K562 (cell line): ENCODE measurements around the gene POGLUT2. TPM values are rescaled to one million over a fixed set of nuclear protein-coding genes. Genes with fewer than 3 reads are reported as not detected.
A peak's percentile ranks its signal among the peaks of the same experiment; 100 is the strongest.

ENCODE experiments used
- ATAC-seq: fragments of 200-7000 bp; cut with Tn5 transposase; 3 replicates; pipeline ENCODE4 v1.9.1; 2020; ENCODE audit warnings: moderate library complexity
- BruUV-seq: library from RNA; stranded (reverse); fragments of 400-500 nt; replicated peaks from 2 replicates; lab custom pipeline; 2021; lab: Mats Ljungman, UMichigan
- CTCF ChIA-PET: fragments of 300-600 bp; formaldehyde crosslinking; extraction: SDS; loops from one replicate; lab custom pipeline; 2021; ENCODE audit warnings: low intra/inter-chr PET ratio; lab: Yijun Ruan, JAX
- POLR2A ChIA-PET: fragments of 300-600, 350-650 bp; sonication (Branson Sonifier 250); formaldehyde crosslinking; extraction: SDS; loops from one replicate; lab custom pipeline; 2021; ENCODE audit warnings: antibody characterized with exemption, inconsistent platforms; lab: Yijun Ruan, JAX
- DNase-seq, 4 experiments: peaks; one replicate each; pipeline versions ENCODE4 v3.0.0 to v3.0.0-alpha.2; 2011 to 2018; ENCODE audit warnings: low spot score in 3 of 4, mixed read lengths in 3 of 4; ENCODE audit errors: extremely low read depth in 1 of 4
- FAIRE-seq: peaks from 2 replicates; lab custom pipeline; 2011; peaks lifted over from hg19 to GRCh38; lab: Jason Lieb, UNC
- H2AFZ ChIP-seq: 2 replicates; pipeline ENCODE4 v1.6.0; 2011; ENCODE audit warnings: low read depth, low read length, control low read depth, inconsistent platforms
- H3K27ac ChIP-seq: fragments of 200-600 bp; 3 replicates; pipeline ENCODE4 v1.8.0; 2011; ENCODE audit warnings: low read depth, mild to moderate bottlenecking, control low read depth, inconsistent platforms, low read length, moderate library complexity, mixed read lengths; ENCODE audit errors: extremely low read depth
- H3K27me3 ChIP-seq, 2 experiments: fragments of 300-600 bp in 1 of 2; 2 replicates in 1 of 2; 3 replicates in 1 of 2; pipeline versions ENCODE4 v1.6.0 to v1.8.0; 2011; ENCODE audit warnings: inconsistent platforms in 2 of 2, low read length in 2 of 2, mild to moderate bottlenecking in 1 of 2, mixed read lengths in 1 of 2, moderate library complexity in 1 of 2; ENCODE audit not compliant: control insufficient read depth in 2 of 2, insufficient read depth in 2 of 2
- H3K36me3 ChIP-seq: fragments of 300-600 bp; 3 replicates; pipeline ENCODE4 v1.8.0; 2011; ENCODE audit warnings: mild to moderate bottlenecking, low read length, inconsistent platforms; ENCODE audit not compliant: control insufficient read depth, insufficient read depth
- H3K4me1 ChIP-seq, 2 experiments: fragments of 200-600 bp in 1 of 2; replicated peaks in 1 of 2; 2 replicates in 1 of 2; 3 replicates in 1 of 2; pipeline versions ENCODE4 v1.5.1 to v1.8.0; 2011; ENCODE audit warnings: inconsistent platforms in 2 of 2, low read length in 2 of 2, mild to moderate bottlenecking in 1 of 2, mixed read lengths in 1 of 2, moderate library complexity in 1 of 2; ENCODE audit not compliant: control insufficient read depth in 2 of 2, insufficient read depth in 2 of 2
- H3K4me2 ChIP-seq: 2 replicates; pipeline ENCODE4 v1.6.1; 2011; ENCODE audit warnings: low read length, control low read depth, inconsistent platforms, mixed read lengths; ENCODE audit not compliant: insufficient read depth
- H3K4me3 ChIP-seq: fragments of 200-600 bp; sonication (generic), shearing (Covaris generic); 2 replicates; pipeline ENCODE4 v1.5.1; 2016; ENCODE audit warnings: control low read depth, inconsistent platforms
- H3K79me2 ChIP-seq: fragments of 200-600 bp; 3 replicates; pipeline ENCODE4 v1.8.0; 2011; ENCODE audit warnings: low read length, inconsistent platforms; ENCODE audit not compliant: control insufficient read depth, insufficient read depth
- H3K9ac ChIP-seq, 2 experiments: 2 replicates each; pipeline versions ENCODE4 v1.6.0 to v1.6.1; 2011; ENCODE audit warnings: low read depth in 2 of 2, low read length in 2 of 2, control low read depth in 1 of 2, inconsistent platforms in 1 of 2, mild to moderate bottlenecking in 1 of 2, mixed read lengths in 1 of 2; ENCODE audit not compliant: insufficient read depth in 1 of 2
- H3K9me1 ChIP-seq: one replicate; pipeline ENCODE4 v1.6.0; 2011; ENCODE audit warnings: inconsistent platforms, mild to moderate bottlenecking, low read length, moderate library complexity; ENCODE audit not compliant: control insufficient read depth, insufficient read depth
- H3K9me3 ChIP-seq: replicated peaks from 2 replicates; pipeline ENCODE4 v1.5.1; 2011; ENCODE audit warnings: low read depth, low read length, inconsistent platforms; ENCODE audit not compliant: control insufficient read depth, insufficient read depth
- H4K20me1 ChIP-seq: replicated peaks from 2 replicates; pipeline ENCODE4 v1.6.1; 2011; ENCODE audit warnings: low read length, inconsistent platforms, mixed read lengths; ENCODE audit not compliant: control insufficient read depth, insufficient read depth
- BRF2 ChIP-seq: IDR thresholded peaks from 3 replicates; pipeline ENCODE4 v1.6.1; 2011; ENCODE audit warnings: borderline replicate concordance, mild to moderate bottlenecking; ENCODE audit not compliant: insufficient read length, insufficient read depth
- GABPA ChIP-seq: fragments of 200-800 bp; sonication (Bioruptor generic); conservative IDR thresholded peaks from 2 replicates; pipeline ENCODE4 v1.6.1; 2016; ENCODE audit warnings: low read depth, missing genetic modification characterization, missing compliant biosample characterization
- GATAD2B ChIP-seq: fragments of 450-650 bp; IDR thresholded peaks from 2 replicates; pipeline ENCODE4 v1.6.1; 2017; ENCODE audit warnings: mild to moderate bottlenecking, borderline replicate concordance
- GTF2A2 ChIP-seq: IDR thresholded peaks from 2 replicates; pipeline ENCODE4 v1.6.1; 2016; ENCODE audit warnings: mild to moderate bottlenecking, missing genetic modification characterization, missing compliant biosample characterization
- HDGF ChIP-seq: fragments of 450-650 bp; IDR thresholded peaks from 2 replicates; pipeline ENCODE4 v1.6.1; 2016
- KAT2B ChIP-seq: IDR thresholded peaks from one replicate; pipeline ENCODE4 v1.6.1; 2012; ENCODE audit warnings: low read depth, mild to moderate bottlenecking, control low read depth, inconsistent platforms, low read length, moderate library complexity
- MTA3 ChIP-seq: fragments of 450-650 bp; formaldehyde crosslinking; IDR thresholded peaks from 2 replicates; pipeline ENCODE4 v1.6.1; 2017; ENCODE audit warnings: mild to moderate bottlenecking, borderline replicate concordance
- MYNN ChIP-seq, 2 experiments: sonication (generic); formaldehyde crosslinking in 1 of 2; IDR thresholded peaks; 2 replicates each; pipeline versions ENCODE4 v1.5.0 to v1.6.1; 2016 to 2020; ENCODE audit warnings: antibody characterized with exemption in 1 of 2, missing genetic modification reagents in 1 of 2
- NCOA4 ChIP-seq: fragments of 450-650 bp; IDR thresholded peaks from 2 replicates; pipeline ENCODE4 v1.6.1; 2018; ENCODE audit warnings: mild to moderate bottlenecking; ENCODE audit not compliant: partially characterized antibody
- PHB2 ChIP-seq: fragments of 450-650 bp; IDR thresholded peaks from 2 replicates; pipeline ENCODE4 v1.6.1; 2017; ENCODE audit warnings: low read depth
- PML ChIP-seq: IDR thresholded peaks from 2 replicates; pipeline ENCODE4 v1.6.1; 2012; ENCODE audit warnings: low read length, inconsistent platforms
- POU5F1 ChIP-seq: fragments of 150-350 bp; IDR thresholded peaks from 2 replicates; pipeline ENCODE4 v1.6.1; 2014; ENCODE audit warnings: borderline replicate concordance, low read length, low read depth, mild to moderate bottlenecking; ENCODE audit not compliant: partially characterized antibody
- RBFOX2 ChIP-seq: fragments of 200-400 bp; formaldehyde crosslinking; IDR thresholded peaks from 2 replicates; pipeline ENCODE4 v1.6.1; 2017; ENCODE audit warnings: low read depth, mild to moderate bottlenecking, low read length, moderate library complexity
- SIX5 ChIP-seq, 2 experiments: IDR thresholded peaks; 2 replicates each; pipeline ENCODE4 v1.6.1; 2011; ENCODE audit warnings: low read length in 2 of 2, borderline replicate concordance in 1 of 2, low read depth in 1 of 2, mild to moderate bottlenecking in 1 of 2, moderate library complexity in 1 of 2; ENCODE audit not compliant: insufficient read depth in 1 of 2
- SLC30A9 ChIP-seq: fragments of 250-450 bp; sonication (Bioruptor Pico); IDR thresholded peaks from 2 replicates; pipeline ENCODE4 v1.8.0; 2022; ENCODE audit warnings: mild to moderate bottlenecking, moderate library complexity
- SRSF7 ChIP-seq: fragments of 200-400 bp; formaldehyde crosslinking; optimal IDR thresholded peaks from 2 replicates; pipeline ENCODE3; 2017; ENCODE audit warnings: mild to moderate bottlenecking, low read depth, low read length
- SUPT5H ChIP-seq: fragments of 450-650 bp; IDR thresholded peaks from 2 replicates; pipeline ENCODE4 v1.6.1; 2016
- ZNF174 ChIP-seq: fragments of 250-450 bp; sonication (Bioruptor Pico); IDR thresholded peaks from 2 replicates; pipeline ENCODE4 v1.4.0; 2020; ENCODE audit warnings: mild to moderate bottlenecking
- ZNF324 ChIP-seq: fragments of 250-450 bp; sonication (Bioruptor Pico); IDR thresholded peaks from 2 replicates; pipeline ENCODE4 v1.4.0; 2020; ENCODE audit warnings: mild to moderate bottlenecking
- ZNF740 ChIP-seq, 3 experiments: fragments of 200-800 bp in 1 of 3; sonication (Bioruptor generic) in 1 of 3; sonication (generic) in 1 of 3; formaldehyde crosslinking in 1 of 3; IDR thresholded peaks; 2 replicates each; pipeline versions ENCODE4 v1.6.1 to v1.8.0; 2016 to 2022; ENCODE audit warnings: mild to moderate bottlenecking in 2 of 3, missing compliant biosample characterization in 2 of 3, missing genetic modification characterization in 2 of 3, missing genetic modification reagents in 1 of 3
- WGBS: fragments of 100-300 bp; shearing (Covaris generic); methylation state at CpG from one replicate; pipeline ENCODE4 v1.1.6; 2016; ENCODE audit warnings: low coverage, mixed read lengths; ENCODE audit not compliant: insufficient coverage; ENCODE audit errors: missing lambda C conversion rate; 5-methylcytosine and 5-hydroxymethylcytosine counted together
- in situ Hi-C: fragments of 300-500 bp; cut with MboI; formaldehyde crosslinking; loops from 4 replicates; pipeline ENCODE4 v1.15.0; 2018; ENCODE audit warnings: inconsistent platforms, mixed read lengths
- intact Hi-C: fragments of 100-400 bp; cut with micrococcal nuclease; formaldehyde crosslinking; loops from 2 replicates; pipeline ENCODE4 v1.14.2; 2022
- polyA plus RNA-seq, 8 experiments: library from polyadenylated mRNA; depleted of rRNA in 4 of 8; stranded (reverse) in 5 of 8; unstranded in 3 of 8; fragments of >200 nt; fragmentation: Nextera tagmentation in 2 of 8; fragmentation: Illumina TruSeq in 1 of 8; extraction: Ambion mirVana in 2 of 8; extraction: Trizol in 1 of 8; gene quantifications; 2 replicates each; pipeline versions ENCODE4 v1.2.1 to v1.2.3, GENCODE V29; 2011 to 2014; ENCODE audit warnings: inconsistent platforms in 1 of 8, missing spikeins in 1 of 8
- total RNA-seq, 7 experiments: library from RNA; depleted of rRNA in 6 of 7; stranded (reverse); fragments of >200 nt in 6 of 7; fragmentation: Illumina TruSeq in 2 of 7; extraction: Trizol in 2 of 7; gene quantifications; 2 replicates each; pipeline versions ENCODE4 v1.2.1 to v1.2.3, GENCODE V29; 2011 to 2021; ENCODE audit warnings: low replicate concordance in 1 of 7

The POGLUT2 gene
- total and polyA plus RNA-seq, 9 of the 15 experiments (the other 6 are each of a cell fraction or from before 2014, with no cell fraction given) = 3.8 to 11.8 (median 10.8) TPM

- 1% methylated on average over 36 of the region's 81 CpGs for WGBS
- intact Hi-C loops (loop anchor here (1.0 to 2.0 kb wide), 2 partner anchors 47 to 204 kb away; partner anchors contain the start of gene TPP2), in situ Hi-C loops (no loop called here)
- H3K9ac ChIP-seq = peak overlapping the region; percentile 79 to 97
- peak overlapping the region; percentile 76 for H3K27ac ChIP-seq
- DNase-seq (peak; percentile 72 to 83 (median 80)), ATAC-seq (peak; percentile 88), FAIRE-seq (no peak)
- no peaks in the 10 kb centered on the region for H3K36me3 ChIP-seq
- H4K20me1 ChIP-seq = no peaks in the 10 kb centered on the region
- BruUV-seq = no TSS peak
- H2AFZ ChIP-seq = peak overlapping the region; percentile 83
- H3K4me2 ChIP-seq = peak overlapping the region; percentile 93
- peaks cover 42% of the 10 kb centered on the region for H3K79me2 ChIP-seq
- H3K9me3 ChIP-seq = no peaks in the 10 kb centered on the region
- H3K4me1 ChIP-seq = peaks cover 4 to 24% of the 10 kb centered on the region in 2 experiments; a peak in 4 of 5 replicates
- ChIA-PET POLR2A (interaction anchor here (0.6 to 1.1 kb wide), 3 partner anchors 8 to 24 kb away, joined by 3 to 4 read pairs (median 3); no protein-coding TSS in a partner anchor), CTCF (interaction anchor here (0.7 kb wide), 1 partner anchor 220 kb away, joined by 4 read pairs; no protein-coding TSS in a partner anchor)
- peak overlapping the region; percentile 76 for H3K4me3 ChIP-seq
- no peaks in the 10 kb centered on the region for H3K9me1 ChIP-seq
- no peaks in the 10 kb centered on the region for H3K27me3 ChIP-seq
- TF ChIP-seq POU5F1 (no peak), MTA3 (no peak; the same call in 1 of the 2 replicates), GABPA (tag) (peak; percentile 75), BRF2 (no peak), ZNF174 (CRISPR knock-in tag) (no peak), ZNF324 (CRISPR knock-in tag) (no peak), HDGF (no peak), ZNF740 (CRISPR knock-in tag; IDR thresholded peaks at IDR 0.05) (0 out of 2 replicates have a peak, but pooled peaks have one; percentile 21), ZNF740 (tag; IDR thresholded peaks at IDR 0.05) (no peak), GTF2A2 (no peak), KAT2B (no peak), RBFOX2 (peak; percentile 87), NCOA4 (no peak), GATAD2B (0 out of 2 replicates have a peak, but pooled peaks have one; percentile 17), SUPT5H (peak; percentile 47; the same call in 1 of the 2 replicates), SIX5 (IDR thresholded peaks at IDR 0.05; ENCODE audit: borderline replicate concordance in 1 of 2, insufficient read depth in 1 of 2, low read depth in 1 of 2, low read length in 2 of 2) (no peak), PHB2 (no peak), PML (peak; percentile 23; the same call in 1 of the 2 replicates), MYNN (IDR thresholded peaks at IDR 0.05) (no peak), MYNN (CRISPR knock-in tag; IDR thresholded peaks at IDR 0.05) (no peak), SRSF7 (no peak), SLC30A9 (CRISPR knock-in tag) (no peak)
Observed at GRCh38 chr13:102800145-102801041, 1.6 kb upstream of the POGLUT2 start.
